Neural progenitor cell (in vitro differentiated cells): ENCODE results near the gene WDR33.

Experiments
- CTCF ChIP-seq: fragments of 200-600 bp; sonication (generic); IDR thresholded peaks from 2 replicates; pipeline ENCODE4 v1.5.1; 2017; ENCODE audit warnings: antibody characterized with exemption, mild to moderate bottlenecking
- EZH2 ChIP-seq: fragments of 200-600 bp; sonication (generic); IDR thresholded peaks from 2 replicates; pipeline ENCODE4 v1.6.1; 2017; ENCODE audit warnings: antibody characterized with exemption, mild to moderate bottlenecking, moderate library complexity

DNA sequence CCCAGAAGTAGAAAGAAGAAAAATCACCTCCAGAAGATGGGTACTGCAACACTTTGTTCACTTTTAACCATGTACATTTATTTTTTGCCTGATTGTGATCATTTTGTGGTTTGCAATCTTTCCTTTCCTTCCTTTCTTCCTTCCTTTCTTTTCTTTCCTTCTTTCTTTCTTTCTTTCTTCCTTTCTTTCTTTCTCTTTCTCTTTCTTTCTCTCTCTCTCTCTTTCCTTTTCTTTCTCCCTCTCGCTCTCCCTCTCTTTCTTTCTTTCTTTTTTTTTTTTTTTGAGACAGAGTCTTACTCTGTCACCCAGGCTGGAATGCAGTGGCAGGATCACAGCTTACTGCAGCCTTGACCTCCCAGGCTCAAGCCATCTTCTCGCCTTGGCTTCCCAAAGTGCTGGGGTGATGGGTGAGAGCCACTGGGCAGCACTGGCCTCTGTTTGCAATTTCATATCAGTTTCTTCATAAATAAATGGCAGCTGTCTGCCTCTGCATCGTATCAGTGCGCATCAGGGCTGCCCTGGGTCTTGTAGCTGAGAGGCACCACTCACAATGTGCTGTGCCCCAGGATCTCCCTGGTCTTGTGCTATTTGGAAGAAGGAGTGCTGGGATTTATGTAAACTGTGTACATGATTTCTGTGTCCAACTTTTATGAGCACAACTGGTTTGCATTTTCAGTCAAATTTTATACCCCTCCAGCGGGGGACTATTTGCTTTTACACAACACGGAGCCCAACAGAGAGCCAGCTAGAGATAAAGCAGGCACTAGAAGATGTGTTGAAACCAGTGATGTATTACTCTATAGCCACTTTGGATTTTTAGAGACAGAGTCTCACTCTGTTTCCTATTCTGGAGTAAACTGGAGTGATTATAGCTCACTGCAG is 128.8 kb downstream of the WDR33 start:
- no peak for TF ChIP-seq CTCF
- no peak for TF ChIP-seq EZH2
